ENCODE results near the gene MEI1.

MEI1 gene

DNA sequence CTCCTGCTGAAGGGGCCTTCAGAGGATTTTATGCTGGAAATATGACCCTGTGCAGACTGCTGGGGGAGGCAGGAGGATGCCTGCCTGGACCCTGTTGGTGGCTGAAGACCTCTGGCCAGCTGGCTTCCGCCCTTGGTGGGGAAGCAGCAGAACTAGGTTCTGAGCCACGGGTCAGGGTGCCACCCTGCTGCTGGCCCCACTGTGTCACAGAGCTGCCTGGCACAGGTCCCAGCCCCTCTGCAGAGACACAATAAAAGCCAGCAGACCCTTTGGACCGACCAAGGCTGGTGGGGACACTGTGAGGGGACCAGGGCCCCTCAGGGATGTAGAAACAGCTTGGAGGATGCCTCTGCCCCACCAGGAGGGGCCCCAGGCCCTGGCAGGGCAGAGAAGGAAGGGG lies 126.7 kb downstream of the MEI1 start:
- H3K4me3 ChIP-seq (ENCODE audit: control insufficient read depth, low read depth, low read length) = no peak overlapping the region
- TF ChIP-seq, protein P1, sequence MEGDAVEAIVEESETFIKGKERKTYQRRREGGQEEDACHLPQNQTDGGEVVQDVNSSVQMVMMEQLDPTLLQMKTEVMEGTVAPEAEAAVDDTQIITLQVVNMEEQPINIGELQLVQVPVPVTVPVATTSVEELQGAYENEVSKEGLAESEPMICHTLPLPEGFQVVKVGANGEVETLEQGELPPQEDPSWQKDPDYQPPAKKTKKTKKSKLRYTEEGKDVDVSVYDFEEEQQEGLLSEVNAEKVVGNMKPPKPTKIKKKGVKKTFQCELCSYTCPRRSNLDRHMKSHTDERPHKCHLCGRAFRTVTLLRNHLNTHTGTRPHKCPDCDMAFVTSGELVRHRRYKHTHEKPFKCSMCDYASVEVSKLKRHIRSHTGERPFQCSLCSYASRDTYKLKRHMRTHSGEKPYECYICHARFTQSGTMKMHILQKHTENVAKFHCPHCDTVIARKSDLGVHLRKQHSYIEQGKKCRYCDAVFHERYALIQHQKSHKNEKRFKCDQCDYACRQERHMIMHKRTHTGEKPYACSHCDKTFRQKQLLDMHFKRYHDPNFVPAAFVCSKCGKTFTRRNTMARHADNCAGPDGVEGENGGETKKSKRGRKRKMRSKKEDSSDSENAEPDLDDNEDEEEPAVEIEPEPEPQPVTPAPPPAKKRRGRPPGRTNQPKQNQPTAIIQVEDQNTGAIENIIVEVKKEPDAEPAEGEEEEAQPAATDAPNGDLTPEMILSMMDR (IDR thresholded peaks at IDR 0.05; ENCODE audit: control insufficient read depth, insufficient read depth, low read depth, low read length, missing control alignments) = no peak
- no peak for DNase-seq (ENCODE audit: low read depth)

DNA sequence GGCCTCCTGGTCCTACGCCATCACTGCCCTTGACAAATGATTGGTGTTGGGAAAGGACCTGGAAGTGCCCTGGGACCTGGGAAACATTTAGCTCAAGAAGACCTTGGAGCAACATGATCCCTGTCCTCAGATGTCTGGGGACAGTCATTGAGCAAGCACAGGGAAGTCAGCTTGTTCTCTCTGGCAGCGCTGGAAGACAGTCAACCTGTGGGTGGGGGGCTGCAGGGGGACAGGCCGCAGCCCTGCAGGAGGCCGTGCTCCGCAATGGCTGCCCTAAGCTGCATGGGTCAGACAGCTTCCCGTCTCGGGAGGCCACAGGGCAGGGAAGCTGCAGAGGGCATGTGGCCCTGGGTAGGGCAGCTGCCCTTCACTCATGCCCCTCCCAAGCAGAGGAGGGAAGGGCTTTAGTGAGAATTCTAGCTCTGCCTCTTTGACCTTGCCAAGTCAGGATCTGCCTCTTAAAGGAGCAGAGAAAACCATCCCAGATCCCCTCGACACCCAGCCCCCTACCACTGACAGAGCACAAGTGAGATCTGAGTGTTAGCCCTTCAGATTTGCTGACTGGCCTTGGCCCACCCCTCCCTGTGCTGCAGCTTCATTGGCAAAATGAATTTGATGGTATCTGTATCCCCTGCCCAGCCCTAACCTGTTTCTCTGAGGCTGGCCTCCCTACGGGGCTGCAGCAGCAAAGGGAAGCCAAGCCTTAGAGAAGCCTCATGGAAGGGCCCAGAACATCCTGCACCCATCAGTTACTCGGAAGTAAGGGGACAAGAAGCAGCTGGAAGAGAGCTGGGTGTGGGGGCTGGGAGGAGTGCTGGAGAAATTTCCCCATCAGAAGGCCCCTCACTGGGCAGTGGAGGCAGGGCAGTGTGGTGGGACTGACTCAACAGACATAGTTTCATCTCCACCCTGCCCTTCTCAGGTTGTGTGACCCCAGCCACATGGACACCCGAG lies 127.4 kb downstream of the MEI1 start:
- DNase-seq (ENCODE audit: low read depth) = no peak
- TF ChIP-seq, protein P1 (IDR thresholded peaks at IDR 0.05; ENCODE audit: control insufficient read depth, insufficient read depth, low read depth, low read length, missing control alignments) = no peak
- no peak overlapping the region for H3K4me3 ChIP-seq (ENCODE audit: control insufficient read depth, low read depth, low read length)

DNA sequence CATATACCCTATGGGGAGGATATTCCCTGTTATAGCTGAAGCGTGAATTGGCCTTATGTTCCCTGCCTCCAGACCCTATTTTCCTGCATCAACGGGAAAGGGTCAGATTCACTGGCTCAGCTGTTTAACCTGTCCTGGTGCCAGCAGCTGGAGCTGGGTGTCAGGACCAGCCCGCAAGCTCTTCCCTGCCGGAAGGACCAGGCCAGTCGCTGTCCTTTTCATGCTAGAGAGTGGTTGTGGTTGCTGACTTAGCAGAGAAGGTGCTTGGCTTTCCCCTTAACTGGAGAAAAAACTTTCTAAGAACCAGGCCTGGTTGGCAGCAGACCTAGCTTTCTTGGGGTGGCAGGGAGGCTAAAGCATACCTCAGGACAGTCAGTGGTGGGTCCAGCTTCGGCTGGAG lies 128.4 kb downstream of the MEI1 start:
- TF ChIP-seq, protein P1 (IDR thresholded peaks at IDR 0.05; ENCODE audit: control insufficient read depth, insufficient read depth, low read depth, low read length, missing control alignments) = no peak
- no peak overlapping the region for H3K4me3 ChIP-seq (ENCODE audit: control insufficient read depth, low read depth, low read length)
- no peak for DNase-seq (ENCODE audit: low read depth)

DNA sequence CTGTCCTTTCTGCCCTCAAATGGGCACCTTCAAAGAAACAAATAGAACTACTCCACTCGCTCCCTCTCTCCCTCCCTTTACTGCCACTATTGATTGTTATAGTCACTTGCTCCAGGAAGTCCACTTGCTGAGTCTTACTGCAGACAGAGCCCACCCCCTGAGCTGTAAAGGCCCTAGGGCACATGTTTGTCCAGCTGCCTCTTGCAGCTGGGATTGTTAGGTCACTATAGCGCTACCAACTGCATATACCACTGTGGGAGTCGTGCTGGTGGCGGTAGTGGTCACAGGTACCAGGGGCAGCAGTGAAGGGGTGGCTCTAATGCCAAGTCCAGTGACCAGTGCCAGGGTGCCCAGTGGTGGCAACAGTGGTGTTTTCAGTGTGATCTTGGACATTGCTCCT lies 129.2 kb downstream of the MEI1 start:
- TF ChIP-seq, protein P1 (IDR thresholded peaks at IDR 0.05; ENCODE audit: control insufficient read depth, insufficient read depth, low read depth, low read length, missing control alignments) = no peak
- H3K4me3 ChIP-seq (ENCODE audit: control insufficient read depth, low read depth, low read length) = no peak overlapping the region
- DNase-seq (ENCODE audit: low read depth) = no peak

DNA sequence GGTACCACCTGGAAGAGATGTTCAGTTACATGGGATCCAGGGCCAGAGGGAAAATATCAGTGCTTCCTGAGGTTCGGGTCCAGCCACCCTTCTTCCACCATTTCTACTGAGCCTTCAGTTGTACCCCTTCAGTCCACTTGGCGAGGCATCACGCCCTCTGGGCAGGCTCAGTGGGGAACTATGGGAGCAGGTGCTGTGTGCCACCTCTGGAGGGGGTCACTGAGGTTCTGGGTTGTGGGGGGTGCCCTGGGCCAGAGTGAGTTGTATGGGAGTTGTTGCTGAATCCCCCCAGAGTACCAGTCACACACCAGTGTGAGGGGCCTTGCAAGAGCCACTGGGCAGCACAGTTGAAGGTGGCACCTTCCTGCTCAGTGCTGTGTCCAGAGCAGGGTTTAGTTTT lies 130.9 kb downstream of the MEI1 start:
- no peak for DNase-seq (ENCODE audit: low read depth)
- H3K4me3 ChIP-seq (ENCODE audit: control insufficient read depth, low read depth, low read length) = no peak overlapping the region
- TF ChIP-seq, protein P1 (IDR thresholded peaks at IDR 0.05; ENCODE audit: control insufficient read depth, insufficient read depth, low read depth, low read length, missing control alignments) = no peak

DNA sequence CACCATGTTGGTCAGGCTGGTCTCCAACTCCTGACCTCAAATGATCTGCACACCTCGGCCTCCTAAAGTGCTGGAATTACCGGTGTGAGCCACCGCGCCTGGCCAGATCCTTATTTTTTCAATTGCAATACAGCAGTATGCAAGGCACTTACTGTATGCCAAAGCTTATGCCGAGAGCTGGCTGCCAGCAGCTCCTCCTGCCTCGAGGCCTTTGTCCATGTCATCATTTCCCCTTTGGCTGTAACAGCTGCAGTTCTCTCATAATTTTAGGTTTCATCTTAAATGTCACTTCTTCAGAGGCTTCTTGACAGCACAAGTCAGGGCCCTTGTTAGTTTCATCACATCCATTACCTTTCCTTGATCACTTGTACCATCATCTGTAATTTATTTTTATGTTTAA lies 132.1 kb downstream of the MEI1 start:
- DNase-seq (ENCODE audit: low read depth) = no peak
- TF ChIP-seq, protein P1 (IDR thresholded peaks at IDR 0.05; ENCODE audit: control insufficient read depth, insufficient read depth, low read depth, low read length, missing control alignments) = no peak
- H3K4me3 ChIP-seq (ENCODE audit: control insufficient read depth, low read depth, low read length) = no peak overlapping the region
